Activated naive CD4-positive, alpha-beta T cell treated with anti-CD3 and anti-CD28 coated beads, Interleukin-2, amount 50 U/mL, for 72 hours (primary cell): ENCODE results near the gene TYK2. TPM values are rescaled to one million over a fixed set of nuclear protein-coding genes. Genes with fewer than 3 reads are reported as not detected.
A peak's percentile ranks its signal among the peaks of the same experiment; 100 is the strongest.
"Not testable (repeated sequence)": the region's sequence is repeated elsewhere in the genome, so short reads cannot be mapped to it uniquely, and the experiment has no call there.

Source experiments
- ATAC-seq, 2 donors: fragments of 150-1000 bp; cut with Tn5 transposase; 2 replicates each; pipeline ENCODE4 v1.10.0; 2021; ENCODE audit warnings: mild to moderate bottlenecking in 2 of 2, moderate library complexity in 2 of 2
- DNase-seq, 2 donors: peaks; one replicate each; pipeline ENCODE4 v3.0.0; 2021 to 2022; ENCODE audit warnings: low spot score in 2 of 2
- H3K27ac Mint-ChIP-seq, 2 donors: one replicate each; pipeline ENCODE4 v1.8.0; 2022; ENCODE audit warnings: mild to moderate bottlenecking in 2 of 2, mixed read lengths in 2 of 2
- H3K36me3 Mint-ChIP-seq, 2 donors: one replicate each; pipeline ENCODE4 v1.8.0; 2022; ENCODE audit warnings: mixed read lengths in 2 of 2
- H3K9me3 Mint-ChIP-seq, 2 donors: one replicate each; pipeline ENCODE4 v1.8.0; 2022; ENCODE audit warnings: mixed read lengths in 2 of 2
- total RNA-seq, 2 donors: library from RNA; stranded (reverse); gene quantifications; one replicate each; pipeline ENCODE4 v1.2.3, GENCODE V29; 2022

The TYK2 gene
- total RNA-seq, 2 donors from 2014 or later, result 164 to 232 TPM

- H3K9me3 Mint-ChIP-seq, result peaks cover 0 to 4% of the 10 kb centered on the region in 2 donors
- H3K27ac Mint-ChIP-seq, result peak overlapping the region; percentile 30 to 66
- ATAC-seq (peak; percentile 61 to 71), DNase-seq (peak; percentile 86 to 97)
- peaks cover 6 to 12% of the 10 kb centered on the region in 2 donors for H3K36me3 Mint-ChIP-seq
Observed at GRCh38 chr19:10416380-10417257, 36.2 kb upstream of the TYK2 start.

GRCh38 chr19:10416083-10416379 is 35.7 kb upstream of the TYK2 start:
- peaks cover 0 to 4% of the 10 kb centered on the region in 2 donors for H3K9me3 Mint-ChIP-seq
- no peak overlapping the region for H3K27ac Mint-ChIP-seq
- ATAC-seq (no peak), DNase-seq (no peak)
- peaks cover 6 to 12% of the 10 kb centered on the region in 2 donors for H3K36me3 Mint-ChIP-seq

GRCh38 chr19:10412257-10412977 is 32.0 kb upstream of the TYK2 start:
- peak; percentile 10 to 61 for ATAC-seq
- H3K27ac Mint-ChIP-seq, result no peak overlapping the region

GRCh38 chr19:10411224-10411623 is 30.9 kb upstream of the TYK2 start:
- DNase-seq, H3K9me3 Mint-ChIP-seq, H3K27ac Mint-ChIP-seq: not testable (repeated sequence)

More at GRCh38 chr19:10412257-10412977, 32.0 kb upstream of the TYK2 start:
- Mint-ChIP-seq H3K36me3 (peaks cover 0 to 5% of the 10 kb centered on the region in 2 donors), H3K9me3 (peaks cover 0 to 4% of the 10 kb centered on the region in 2 donors)
- DNase-seq, result no peak

GRCh38 chr19:10408511-10409283 is 28.3 kb upstream of the TYK2 start:
- Mint-ChIP-seq H3K27ac (peak overlapping the region; percentile 36 to 83), H3K9me3 (no peaks in the 10 kb centered on the region), H3K36me3 (no peaks in the 10 kb centered on the region)
- peak; percentile 71 for ATAC-seq
- DNase-seq, result peak; percentile 47 to 80

More at GRCh38 chr19:10411224-10411623, 30.9 kb upstream of the TYK2 start:
- not testable (repeated sequence) for H3K36me3 Mint-ChIP-seq, ATAC-seq

GRCh38 chr19:10407096-10407495 is 26.7 kb upstream of the TYK2 start:
- peaks cover 10 to 12% of the 10 kb centered on the region in 2 donors for H3K36me3 Mint-ChIP-seq
- ATAC-seq (no peak), DNase-seq (no peak)
- no peak overlapping the region for H3K27ac Mint-ChIP-seq
- H3K9me3 Mint-ChIP-seq, result no peaks in the 10 kb centered on the region

GRCh38 chr19:10406191-10406590 is 25.8 kb upstream of the TYK2 start:
- Mint-ChIP-seq H3K36me3 (peaks cover 15 to 18% of the 10 kb centered on the region in 2 donors), H3K9me3 (no peaks in the 10 kb centered on the region), H3K27ac (peak overlapping the region in 1 of 2 donors; percentile 96)
- ATAC-seq (no peak), DNase-seq (no peak)

GRCh38 chr19:10404888-10405820 is 24.8 kb upstream of the TYK2 start:
- ATAC-seq (no peak), DNase-seq (peak; percentile 48 to 68)
- H3K27ac Mint-ChIP-seq, result peak overlapping the region; percentile 52 to 96
- no peaks in the 10 kb centered on the region for H3K9me3 Mint-ChIP-seq
- peaks cover 15 to 21% of the 10 kb centered on the region in 2 donors for H3K36me3 Mint-ChIP-seq

GRCh38 chr19:10403137-10404021 is 23.0 kb upstream of the TYK2 start, which contains the start of gene CDC37:
TSS of gene CDC37 (minus strand) at chr19:10403542. CDS start at chr19:10403479, 63 bp downstream.
- Mint-ChIP-seq H3K27ac (peak within 1 kb of the TSS; percentile 96), H3K36me3 (peaks cover 21% of the 10 kb centered on the region in 2 donors), H3K9me3 (no peaks in the 10 kb centered on the region)
- peak; percentile 85 to 88 for ATAC-seq
- DNase-seq, result peak; percentile 98 to 99

- Mint-ChIP-seq H3K9me3 (no peaks in the 10 kb centered on the region), H3K27ac (peak overlapping the region; percentile 96), H3K36me3 (peaks cover 21 to 24% of the 10 kb centered on the region in 2 donors)
- ATAC-seq, result no peak
- no peak for DNase-seq
Observed at GRCh38 chr19:10402441-10403038, 22.2 kb upstream of the TYK2 start.

- ATAC-seq (no peak), DNase-seq (no peak)
- peaks cover 21 to 24% of the 10 kb centered on the region in 2 donors for H3K36me3 Mint-ChIP-seq
- no peak overlapping the region for H3K27ac Mint-ChIP-seq
- H3K9me3 Mint-ChIP-seq, result no peaks in the 10 kb centered on the region
Observed at GRCh38 chr19:10399878-10400277, 19.5 kb upstream of the TYK2 start.

- not testable (repeated sequence) for ATAC-seq, H3K9me3 Mint-ChIP-seq, DNase-seq
- H3K27ac Mint-ChIP-seq, result peak overlapping the region in 1 of 2 donors; percentile 90
- H3K36me3 Mint-ChIP-seq, result peaks cover 21 to 24% of the 10 kb centered on the region in 2 donors
Observed at GRCh38 chr19:10399340-10399739, 19.0 kb upstream of the TYK2 start.

GRCh38 chr19:10398819-10399218 is 18.4 kb upstream of the TYK2 start:
- Mint-ChIP-seq H3K36me3 (peaks cover 21 to 24% of the 10 kb centered on the region in 2 donors), H3K9me3 (no peaks in the 10 kb centered on the region), H3K27ac (peak overlapping the region; percentile 75 to 90)
- ATAC-seq (no peak), DNase-seq (no peak)

GRCh38 chr19:10395917-10396316 is 15.5 kb upstream of the TYK2 start:
- ATAC-seq, result no peak
- Mint-ChIP-seq H3K36me3 (peaks cover 2 to 10% of the 10 kb centered on the region in 2 donors), H3K27ac (peak overlapping the region in 1 of 2 donors; percentile 37), H3K9me3 (no peaks in the 10 kb centered on the region)
- DNase-seq, result no peak
